ENCODE measurements around the gene CCDC71. TPM values are rescaled to one million over a fixed set of nuclear protein-coding genes. Genes with fewer than 3 reads are reported as not detected.

The CCDC71 gene
- total and polyA plus RNA-seq, 2 of the 13 experiments (the other 11 are each of a cell fraction or from before 2014, with no cell fraction given): 9.7 to 14.3 TPM

GRCh38 chr3:49171119-49171774 lies 5.1 kb upstream of the CCDC71 start, which contains the start of gene KLHDC8B (continued):
- TF ChIP-seq MAZ (IDR thresholded peaks at IDR 0.05; ENCODE audit: borderline replicate concordance, low read depth, low read length) (peak; percentile 37; the same call in 1 of the 2 replicates), MAZ (CRISPR knock-in tag; IDR thresholded peaks at IDR 0.05; ENCODE audit: low read depth) (peak; percentile 82), NR2F1 (CRISPR knock-in tag; IDR thresholded peaks at IDR 0.05) (peak in 1 of 2 experiments; percentile 15; a peak in 1 of 4 replicates), HOMEZ (CRISPR knock-in tag; IDR thresholded peaks at IDR 0.05; ENCODE audit: low read depth) (peak; percentile 23; the same call in 1 of the 2 replicates), ZNF687 (CRISPR knock-in tag; IDR thresholded peaks at IDR 0.05) (peak; percentile 94), PBX2 (CRISPR knock-in tag; IDR thresholded peaks at IDR 0.05) (no peak), ZNF18 (CRISPR knock-in tag; IDR thresholded peaks at IDR 0.05; ENCODE audit: insufficient replicate concordance) (peak; percentile 47), TEAD3 (CRISPR knock-in tag; optimal IDR thresholded peaks at IDR 0.05; ENCODE audit: borderline replicate concordance) (peak; percentile 59), SOX6 (IDR thresholded peaks at IDR 0.05) (no peak), SOX6 (CRISPR knock-in tag; IDR thresholded peaks at IDR 0.05) (peak; percentile 62), EP300 (IDR thresholded peaks at IDR 0.05; ENCODE audit: low read depth in 2 of 2, low read length in 2 of 2) (no peak), EP300 (CRISPR knock-in tag; IDR thresholded peaks at IDR 0.05; ENCODE audit: borderline replicate concordance) (peak; percentile 22; the same call in 1 of the 2 replicates), MED8 (CRISPR knock-in tag; IDR thresholded peaks at IDR 0.05; ENCODE audit: insufficient replicate concordance) (no peak), CBX5 (CRISPR knock-in tag; IDR thresholded peaks at IDR 0.05; ENCODE audit: borderline replicate concordance) (peak; percentile 15; the same call in 1 of the 2 replicates), FOXO4 (CRISPR knock-in tag; conservative IDR thresholded peaks at IDR 0.05) (0 out of 2 replicates have a peak, but pooled peaks have one; percentile 30)

All from HepG2 (cell line).